H1 (cell line): ENCODE results near the gene BSN.

ENCODE experiments used
- POLR2AphosphoS5 ChIP-seq: IDR thresholded peaks from 2 replicates; pipeline ENCODE4 v1.6.1; 2011; ENCODE audit warnings: low read depth, low read length
- RNF2 ChIP-seq: fragments of 200-900, 300-1000 bp; sonication (generic); IDR thresholded peaks from 2 replicates; pipeline ENCODE4 v1.7.1; 2016; ENCODE audit warnings: borderline replicate concordance, low read depth, mild to moderate bottlenecking, antibody characterized with exemption, low read length; ENCODE audit not compliant: poor library complexity, severe bottlenecking; ENCODE audit errors: missing control alignments

- TF ChIP-seq POLR2AphosphoS5, result no peak
- no peak for TF ChIP-seq RNF2
Observed at GRCh38 chr3:49659756-49660155, 105.5 kb downstream of the BSN start.
